ENCODE data around the gene VGLL4.

DNA sequence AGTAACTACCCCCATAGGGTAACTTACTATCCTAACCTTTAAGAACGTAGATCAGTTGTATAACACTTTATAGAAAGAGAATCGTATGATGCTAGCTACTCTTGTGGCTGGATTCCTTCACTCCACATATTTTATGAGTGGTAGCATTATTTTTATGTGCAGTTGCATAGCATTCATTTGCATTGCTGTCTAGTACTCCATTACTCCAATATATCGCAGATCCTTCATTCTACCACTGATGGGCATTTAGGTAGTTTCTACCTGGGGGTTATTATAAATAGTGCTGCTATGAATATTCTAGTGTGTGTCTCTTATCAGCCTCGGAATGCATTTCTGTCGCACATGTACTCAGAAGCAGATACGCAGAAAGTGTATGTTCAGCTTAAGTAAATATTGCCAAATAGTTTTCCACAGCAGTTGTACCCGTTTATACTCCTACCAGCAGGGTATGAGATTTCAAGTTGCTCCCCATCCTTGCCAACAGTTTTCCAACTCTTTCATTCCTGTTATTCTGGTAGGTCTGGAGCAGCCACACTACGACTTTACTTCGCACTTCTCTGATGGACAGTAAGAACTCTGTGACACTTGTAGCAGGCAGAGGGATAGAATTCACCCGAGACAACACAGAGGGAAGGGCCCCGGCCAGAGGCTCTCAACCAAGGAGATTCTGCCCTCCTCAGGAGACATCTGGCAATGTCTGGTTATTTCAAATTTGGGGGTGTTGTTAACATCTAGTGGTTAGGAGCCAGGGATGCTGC, 9.8 kb upstream of the VGLL4 start:
- no peak for TF ChIP-seq OSR1 (CRISPR knock-in tag; IDR thresholded peaks at IDR 0.05)
- TF ChIP-seq, protein P1, sequence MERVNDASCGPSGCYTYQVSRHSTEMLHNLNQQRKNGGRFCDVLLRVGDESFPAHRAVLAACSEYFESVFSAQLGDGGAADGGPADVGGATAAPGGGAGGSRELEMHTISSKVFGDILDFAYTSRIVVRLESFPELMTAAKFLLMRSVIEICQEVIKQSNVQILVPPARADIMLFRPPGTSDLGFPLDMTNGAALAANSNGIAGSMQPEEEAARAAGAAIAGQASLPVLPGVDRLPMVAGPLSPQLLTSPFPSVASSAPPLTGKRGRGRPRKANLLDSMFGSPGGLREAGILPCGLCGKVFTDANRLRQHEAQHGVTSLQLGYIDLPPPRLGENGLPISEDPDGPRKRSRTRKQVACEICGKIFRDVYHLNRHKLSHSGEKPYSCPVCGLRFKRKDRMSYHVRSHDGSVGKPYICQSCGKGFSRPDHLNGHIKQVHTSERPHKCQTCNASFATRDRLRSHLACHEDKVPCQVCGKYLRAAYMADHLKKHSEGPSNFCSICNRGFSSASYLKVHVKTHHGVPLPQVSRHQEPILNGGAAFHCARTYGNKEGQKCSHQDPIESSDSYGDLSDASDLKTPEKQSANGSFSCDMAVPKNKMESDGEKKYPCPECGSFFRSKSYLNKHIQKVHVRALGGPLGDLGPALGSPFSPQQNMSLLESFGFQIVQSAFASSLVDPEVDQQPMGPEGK (CRISPR knock-in tag; IDR thresholded peaks at IDR 0.05; ENCODE audit: borderline replicate concordance): no peak
- no peak for TF ChIP-seq CREB5 (CRISPR knock-in tag; IDR thresholded peaks at IDR 0.05; ENCODE audit: low read depth)
- no peak for TF ChIP-seq ZNF70 (CRISPR knock-in tag; IDR thresholded peaks at IDR 0.05)
- no peak for TF ChIP-seq CSDC2 (CRISPR knock-in tag; IDR thresholded peaks at IDR 0.05)
- TF ChIP-seq ZFP3 (CRISPR knock-in tag; IDR thresholded peaks at IDR 0.05): no peak
- TF ChIP-seq ZC3H10 (CRISPR knock-in tag; IDR thresholded peaks at IDR 0.05): no peak
- TF ChIP-seq ISL1 (CRISPR knock-in tag; IDR thresholded peaks at IDR 0.05): no peak
- no peak for TF ChIP-seq GLIS3 (CRISPR knock-in tag; IDR thresholded peaks at IDR 0.05)
- no peak for TF ChIP-seq ZNF8 (CRISPR knock-in tag; IDR thresholded peaks at IDR 0.05)
- no peak for TF ChIP-seq SNAI2 (CRISPR knock-in tag; IDR thresholded peaks at IDR 0.05)
- no peak for TF ChIP-seq ESRRG (CRISPR knock-in tag; IDR thresholded peaks at IDR 0.05)

Data from SK-N-SH treated with all-trans-retinoic acid at 6 μM for 48 hours (cell line).